ENCODE results near the gene NDC1.
A peak's percentile ranks its signal among the peaks of the same experiment; 100 is the strongest.
"Not testable (repeated sequence)": the region's sequence is repeated elsewhere in the genome, so short reads cannot be mapped to it uniquely, and the experiment has no call there.

Gene NDC1

DNA sequence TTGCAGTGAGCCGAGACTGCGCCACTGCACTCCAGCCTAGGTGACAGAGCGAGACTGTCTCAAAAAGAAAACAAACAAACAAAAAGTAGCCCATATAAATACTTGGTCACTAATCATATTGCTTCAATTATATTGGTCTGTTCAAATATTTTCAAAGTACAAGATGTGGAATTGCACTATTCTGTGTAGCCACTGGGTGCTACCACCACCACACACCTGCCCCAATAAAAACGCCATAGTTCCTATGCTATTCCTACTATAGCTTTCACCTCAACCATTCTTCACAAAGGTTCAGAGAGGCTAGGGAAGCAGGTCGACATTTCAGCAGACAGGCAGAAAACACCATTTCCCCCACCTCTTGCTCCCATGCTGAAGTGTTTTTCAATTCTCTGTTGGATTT, 16.7 kb downstream of the NDC1 start:
- DNase-seq, result no peak

DNA sequence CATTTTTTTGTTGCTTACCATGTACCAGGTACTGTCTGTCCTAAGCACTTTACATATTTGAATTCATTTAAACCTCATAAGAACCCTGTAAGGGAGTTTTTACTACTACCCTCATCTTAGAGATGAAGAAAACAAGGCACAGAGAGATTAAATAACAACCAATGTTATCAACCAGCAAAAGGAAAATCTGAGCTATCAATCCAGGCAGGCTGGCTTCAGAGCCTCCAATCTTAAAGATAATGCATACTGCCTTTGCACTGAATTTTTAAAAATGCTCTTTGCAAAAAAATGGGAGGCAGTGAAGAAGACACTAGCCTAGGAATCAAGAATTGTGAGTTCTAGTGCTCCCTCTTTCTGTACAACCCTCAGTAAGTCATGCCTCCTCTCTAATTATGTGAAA, 18.7 kb downstream of the NDC1 start:
- DNase-seq, result no peak

DNA sequence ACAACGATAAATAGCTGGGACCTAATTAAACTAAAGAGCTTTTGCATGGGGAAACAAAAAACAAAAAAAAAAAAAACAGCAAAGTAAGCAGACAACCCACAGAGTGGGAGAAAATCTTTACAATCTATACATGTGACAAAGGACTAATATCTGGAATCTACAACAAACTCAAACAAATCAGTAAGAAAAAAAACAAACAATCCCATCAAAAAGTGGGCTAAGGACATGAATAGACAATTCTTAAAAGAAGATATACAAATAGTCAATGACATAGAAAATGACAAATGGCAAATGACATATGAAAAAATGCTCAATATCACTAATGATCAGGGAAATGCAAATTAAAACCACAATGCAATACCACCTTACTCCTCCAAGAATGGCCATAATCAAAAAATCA, 21.5 kb downstream of the NDC1 start:
- DNase-seq, result not testable (repeated sequence)

DNA sequence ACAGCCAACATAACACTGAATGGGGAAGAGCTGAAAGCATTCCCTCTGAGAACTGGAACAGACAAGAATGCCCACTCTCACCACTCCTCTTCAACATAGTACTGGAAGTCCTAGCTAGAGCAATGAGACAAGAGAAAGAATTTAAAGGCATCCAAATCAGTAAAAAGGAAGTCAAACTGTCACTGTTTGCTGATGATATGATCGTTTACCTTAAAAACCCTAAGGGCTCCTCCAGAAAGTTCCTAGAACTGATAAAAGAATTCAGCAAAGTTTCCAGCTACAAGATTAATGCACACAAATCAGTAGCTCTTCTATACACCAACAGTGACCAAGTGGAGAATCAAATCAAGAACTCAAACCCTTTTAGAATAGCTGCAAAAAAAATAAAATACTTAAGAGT, 22.6 kb downstream of the NDC1 start:
- not testable (repeated sequence) for DNase-seq

DNA sequence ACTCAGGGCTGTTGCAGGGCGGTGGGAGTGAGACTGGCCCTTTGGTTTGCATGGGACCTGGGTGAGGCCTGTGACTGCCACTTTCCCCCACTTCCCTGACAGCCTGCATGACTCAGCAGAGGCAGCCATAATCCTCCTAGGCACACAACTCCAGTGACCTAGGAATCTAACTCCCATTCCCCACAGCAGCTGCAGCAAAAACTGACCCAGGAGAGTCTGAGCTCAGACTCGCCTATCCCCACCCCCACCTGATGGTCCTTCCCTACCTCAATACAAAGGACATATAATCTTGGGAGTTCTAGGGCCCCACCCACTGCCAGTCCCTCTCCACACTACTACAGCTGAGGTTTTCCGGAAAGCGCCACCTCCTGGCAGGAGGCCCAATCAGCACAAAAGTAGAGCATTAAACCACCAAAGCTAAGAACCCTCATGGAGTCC, 26.7 kb downstream of the NDC1 start:
- DNase-seq, result peak in 1 of 5 donors; percentile 7

DNA sequence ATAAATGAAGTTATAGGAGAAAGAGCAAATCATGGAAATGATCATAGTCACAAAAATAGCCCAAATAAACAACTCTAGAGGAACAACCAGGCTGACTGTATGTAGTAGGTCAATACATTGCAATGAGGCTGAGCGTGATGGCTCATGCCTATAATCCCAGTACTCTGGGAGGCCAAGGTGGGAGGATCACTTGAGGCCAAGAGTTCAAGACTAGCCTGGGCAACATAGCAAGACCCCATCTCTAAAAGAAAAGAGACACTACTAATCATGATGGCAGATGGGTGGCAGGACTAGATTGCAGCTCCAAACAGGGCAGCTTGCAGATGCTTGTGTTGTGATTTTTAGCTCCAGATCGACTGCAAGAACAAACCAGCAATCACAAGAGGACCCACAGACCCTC, 27.6 kb downstream of the NDC1 start:
- DNase-seq, result no peak

DNA sequence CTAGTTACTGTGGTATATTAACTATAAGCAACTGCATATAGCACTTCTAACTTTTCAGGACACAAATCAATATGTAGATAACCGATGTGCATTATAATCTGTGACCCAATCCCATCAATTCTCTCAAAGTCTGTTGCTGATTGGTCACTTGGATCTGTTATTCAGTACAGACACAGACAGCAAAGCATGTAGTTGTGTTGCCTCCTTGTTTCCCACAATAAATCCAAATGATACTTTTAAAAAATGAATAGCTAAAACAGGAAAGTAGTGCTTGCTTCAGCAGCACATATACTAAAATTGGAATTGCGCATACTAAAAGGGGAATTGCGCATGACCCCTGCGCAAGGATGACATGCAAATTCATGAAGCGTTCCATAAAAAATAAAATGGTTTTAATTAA, 28.1 kb downstream of the NDC1 start:
- no peak for DNase-seq

DNA sequence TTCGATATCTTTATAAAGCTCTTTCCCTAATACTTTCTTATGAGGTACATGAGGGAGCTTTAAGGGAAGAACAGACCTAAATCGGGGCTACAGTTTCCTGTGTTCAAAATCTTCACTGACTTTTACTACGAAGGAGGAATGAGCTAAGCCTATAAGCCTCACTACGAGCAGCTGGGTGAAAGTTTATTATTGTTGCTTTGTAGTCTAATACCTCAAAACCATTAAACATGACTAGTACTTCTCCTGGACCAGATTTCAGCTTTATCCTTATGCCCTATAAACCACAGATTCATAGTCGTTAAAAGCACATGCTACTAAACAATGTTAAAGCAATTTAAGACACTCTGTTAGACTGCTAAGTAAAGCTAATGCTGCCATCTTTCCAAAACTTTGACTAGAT, 30.2 kb downstream of the NDC1 start:
- DNase-seq, result no peak

DNA sequence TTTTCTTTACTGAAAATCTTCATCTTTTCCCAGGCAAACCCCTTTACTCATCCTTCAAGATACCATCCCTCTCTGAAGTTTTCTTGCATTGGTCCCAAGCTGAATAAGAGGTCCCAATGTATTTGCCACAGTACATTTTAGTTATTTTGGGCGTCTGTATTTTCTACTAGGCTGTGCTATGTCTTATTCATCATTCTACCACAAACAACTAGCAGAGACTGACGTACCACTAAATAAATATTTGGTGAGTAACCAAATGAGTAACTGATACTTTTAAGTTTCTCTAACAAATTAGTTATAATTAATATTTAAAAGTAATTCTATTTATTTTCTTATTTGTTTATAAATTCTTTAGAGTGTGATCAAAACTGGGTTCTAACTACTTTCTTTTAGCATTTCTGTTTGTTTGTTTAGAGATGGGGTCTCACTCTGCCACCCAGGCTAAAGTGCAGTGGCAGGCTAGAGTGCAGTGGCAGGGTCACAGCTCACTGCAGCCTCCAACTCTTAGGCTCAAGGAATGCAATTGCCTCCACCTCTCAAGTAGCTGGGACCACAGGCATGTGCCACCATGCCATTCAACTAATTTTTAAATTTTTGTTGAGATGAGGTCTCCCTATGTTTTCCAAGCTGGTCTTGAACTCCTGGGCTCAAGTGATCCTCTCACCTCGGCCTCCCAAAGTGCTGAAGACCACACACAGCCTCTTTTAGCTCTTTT, 33.1 kb downstream of the NDC1 start:
- DNase-seq, result no peak

DNA sequence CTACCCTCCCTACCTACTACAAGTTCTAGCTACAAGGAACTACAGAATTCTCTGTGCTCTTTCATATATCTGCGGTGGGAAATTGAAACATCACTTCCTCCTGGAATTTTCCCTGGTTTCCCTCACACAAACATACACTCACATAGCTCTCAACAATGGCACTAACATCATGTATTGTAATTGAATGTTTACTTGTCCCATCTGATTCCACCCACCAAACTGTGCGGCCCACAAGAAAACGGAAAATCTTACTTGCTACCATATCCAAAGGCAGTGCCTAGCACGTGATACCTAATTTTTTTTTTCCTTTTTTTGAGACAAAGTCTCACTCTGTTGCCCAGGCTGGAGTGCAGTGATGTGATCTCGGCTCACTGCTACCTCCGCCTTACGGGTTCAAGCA, 33.9 kb downstream of the NDC1 start:
- no peak for DNase-seq

DNA sequence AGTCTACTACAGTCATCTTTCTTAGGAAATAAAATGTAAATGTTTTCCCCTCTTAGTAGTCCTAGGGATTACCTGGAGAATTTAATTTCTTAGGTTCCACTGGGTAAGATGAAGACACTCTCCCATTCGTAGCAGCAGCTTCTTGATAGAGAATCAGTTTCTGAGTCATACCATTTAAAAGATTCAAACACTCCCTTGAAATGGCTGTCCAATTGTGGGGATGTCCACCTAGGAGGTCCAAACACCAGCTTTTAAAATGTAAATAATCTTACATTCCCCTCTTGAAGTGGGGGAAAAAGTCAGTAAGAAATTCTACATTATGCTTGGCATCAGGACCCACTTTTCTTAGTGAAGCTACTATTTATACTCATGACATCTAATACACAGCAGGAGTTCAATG, 37.5 kb downstream of the NDC1 start:
- no peak for DNase-seq

DNA sequence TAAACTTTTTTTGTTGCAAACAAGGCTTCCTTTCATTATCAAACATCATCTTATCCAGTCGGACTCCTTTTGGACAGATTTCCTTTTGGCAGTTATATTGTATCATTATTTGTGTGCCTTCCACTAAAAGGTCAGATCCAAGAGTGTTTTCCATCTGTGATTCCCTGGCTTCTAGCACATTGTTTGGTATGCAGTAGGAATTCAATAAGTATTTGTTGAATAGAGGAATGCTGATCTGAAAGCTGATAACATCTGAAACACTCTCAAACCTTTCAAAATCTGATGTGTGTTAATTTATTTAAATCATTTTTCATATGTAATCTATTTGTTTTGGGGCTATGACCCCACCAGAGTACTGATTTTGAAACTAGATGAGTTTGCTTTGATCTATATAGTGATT, 39.0 kb downstream of the NDC1 start:
- DNase-seq, result no peak

DNA sequence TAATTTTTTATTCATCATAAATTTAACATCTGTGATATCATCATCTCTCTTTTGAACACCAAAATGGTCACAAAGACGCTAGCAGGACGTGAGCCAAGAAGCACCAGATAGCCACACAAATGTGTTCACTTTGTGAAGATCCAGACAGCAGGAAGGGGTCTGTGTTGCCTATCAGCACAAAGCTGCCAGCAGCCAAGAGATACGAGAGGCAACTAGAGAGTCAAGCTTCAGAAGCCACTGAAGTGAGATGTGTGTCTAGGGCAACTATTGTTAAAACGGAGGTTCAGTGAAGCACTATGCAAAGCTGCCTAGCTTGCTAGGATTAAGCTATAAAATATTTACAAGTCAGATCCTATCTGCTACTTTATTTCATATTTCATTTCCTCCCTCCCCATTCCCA, 45.3 kb downstream of the NDC1 start:
- DNase-seq, result no peak

DNA sequence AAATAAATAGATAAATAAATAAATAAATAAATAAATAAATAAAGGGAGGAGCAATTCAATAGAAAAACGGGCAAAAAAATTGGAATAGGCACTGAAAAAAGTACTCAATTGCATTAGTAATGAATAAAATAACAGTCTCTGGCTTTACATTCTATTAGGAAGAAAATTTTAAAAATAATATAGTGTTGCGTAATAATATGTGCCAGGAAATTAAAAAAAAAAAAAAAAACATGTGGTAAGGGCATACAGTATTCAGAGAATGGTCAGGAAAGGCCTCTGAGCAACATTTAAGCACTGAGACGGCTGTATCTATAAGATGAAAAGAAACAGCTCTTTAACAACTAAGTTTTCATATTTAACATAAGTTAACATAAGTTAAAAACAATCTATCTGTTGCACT, 50.4 kb downstream of the NDC1 start:
- no peak for DNase-seq

DNA sequence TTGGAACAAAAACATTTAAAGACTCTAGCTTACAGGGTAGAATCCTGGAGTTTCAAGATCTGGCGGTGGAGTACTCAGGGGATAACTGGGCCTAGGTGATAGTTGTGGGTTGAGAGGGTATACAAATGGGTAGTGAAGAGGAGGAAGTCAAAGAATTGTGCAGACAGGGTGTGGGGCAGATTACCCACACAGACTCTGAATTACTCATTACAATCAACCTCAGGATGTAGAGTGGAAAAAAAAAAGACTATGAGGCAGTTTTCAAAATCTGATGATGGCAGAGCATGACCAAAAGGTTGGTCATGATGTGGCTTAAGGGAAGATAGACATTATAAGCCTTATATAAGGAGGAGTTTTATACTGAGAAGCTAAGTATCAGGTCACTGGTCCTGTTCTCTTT, 55.0 kb downstream of the NDC1 start:
- DNase-seq, result peak in 1 of 5 donors; percentile 70

DNA sequence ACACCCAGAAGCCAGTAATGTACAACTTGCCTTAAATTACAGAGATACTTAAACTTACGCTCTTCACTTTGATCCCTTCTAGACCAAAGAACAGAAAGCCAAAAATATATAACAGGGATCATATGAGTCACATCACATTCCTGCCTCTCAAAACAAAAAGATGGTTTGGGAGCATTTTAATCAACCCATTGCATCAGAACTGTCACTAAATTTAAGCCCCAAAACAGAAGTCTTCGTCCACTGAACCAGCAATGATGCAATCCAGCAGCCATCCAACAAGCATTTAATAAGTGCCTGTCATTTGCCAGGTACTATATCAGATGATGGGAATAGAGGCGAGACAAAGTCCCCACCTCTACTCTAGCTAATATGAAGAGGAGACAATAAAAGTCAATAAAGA, 56.4 kb downstream of the NDC1 start:
- no peak for DNase-seq

DNA sequence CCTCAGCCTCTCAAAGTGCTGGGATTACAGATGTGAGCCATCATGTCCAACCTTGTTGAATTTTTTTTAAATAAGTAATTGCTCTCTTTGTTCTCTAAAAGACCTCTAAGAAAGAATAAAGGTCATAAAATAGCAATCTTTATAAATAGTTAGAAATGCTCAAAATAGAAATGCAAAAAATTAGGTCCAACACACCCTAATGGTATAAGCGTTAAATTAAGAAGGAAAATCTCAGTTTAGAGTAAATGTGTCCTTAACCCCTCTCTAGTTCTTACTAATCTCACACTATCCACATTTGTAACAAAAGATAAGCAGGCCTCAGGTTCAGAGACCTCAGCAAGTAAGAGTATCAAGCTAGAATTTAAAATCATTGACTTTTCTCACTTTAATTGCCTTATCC, 60.8 kb downstream of the NDC1 start:
- no peak for DNase-seq

DNA sequence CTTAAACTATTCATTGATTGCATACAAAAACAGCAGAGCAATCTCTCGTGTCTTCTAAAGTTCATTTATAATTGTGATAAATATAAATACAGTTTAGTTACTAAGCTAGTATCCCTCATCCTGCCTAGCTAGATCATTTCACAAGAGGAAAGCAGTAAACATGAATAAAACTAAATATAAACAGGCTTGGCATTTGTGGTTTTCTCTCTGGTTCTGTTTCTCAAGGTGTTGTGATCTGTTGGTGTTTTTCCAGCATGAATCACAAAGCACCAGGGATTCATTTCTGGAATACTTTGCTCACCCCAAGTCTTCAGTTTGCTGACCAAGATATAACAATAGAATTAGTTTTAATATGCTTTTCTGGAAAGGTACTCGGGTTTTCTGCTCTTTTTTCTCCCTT, 66.4 kb downstream of the NDC1 start:
- no peak for DNase-seq

DNA sequence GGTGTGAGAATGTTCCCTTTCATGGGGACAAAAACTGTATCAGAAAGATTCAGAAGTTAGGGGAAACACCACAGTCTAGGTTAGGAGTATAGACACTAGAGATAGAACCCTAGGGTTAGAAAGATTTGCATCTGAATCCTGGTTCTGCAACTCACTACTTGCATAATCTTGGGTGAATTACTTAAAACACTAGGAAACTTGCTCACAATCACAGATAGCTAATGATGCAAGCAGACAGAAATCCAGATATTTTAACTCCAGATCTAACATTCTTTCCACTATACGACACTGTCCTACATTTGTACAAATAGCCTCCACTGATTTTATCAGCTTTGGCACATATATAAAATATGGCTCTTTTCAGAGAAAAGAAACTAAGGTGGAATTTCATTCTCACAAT, 68.3 kb downstream of the NDC1 start:
- no peak for DNase-seq

DNA sequence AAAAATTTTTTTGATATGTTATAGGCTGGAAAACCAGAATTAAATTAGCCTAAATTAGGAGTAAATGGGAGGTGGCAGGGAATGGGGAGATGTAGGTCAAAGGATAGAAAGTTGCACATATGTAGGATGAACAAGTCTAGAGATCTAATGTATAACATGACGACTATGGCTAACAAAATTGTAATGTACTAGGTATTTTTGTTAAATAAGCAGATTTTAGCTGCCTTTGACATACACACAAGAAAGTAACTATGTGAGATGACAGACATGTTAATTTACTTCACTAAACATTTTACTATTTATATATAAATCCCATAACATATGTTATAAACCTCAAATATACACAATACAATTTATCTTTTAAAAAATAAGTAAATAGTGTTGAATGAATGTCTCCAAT, 68.9 kb downstream of the NDC1 start:
- no peak for DNase-seq

DNA sequence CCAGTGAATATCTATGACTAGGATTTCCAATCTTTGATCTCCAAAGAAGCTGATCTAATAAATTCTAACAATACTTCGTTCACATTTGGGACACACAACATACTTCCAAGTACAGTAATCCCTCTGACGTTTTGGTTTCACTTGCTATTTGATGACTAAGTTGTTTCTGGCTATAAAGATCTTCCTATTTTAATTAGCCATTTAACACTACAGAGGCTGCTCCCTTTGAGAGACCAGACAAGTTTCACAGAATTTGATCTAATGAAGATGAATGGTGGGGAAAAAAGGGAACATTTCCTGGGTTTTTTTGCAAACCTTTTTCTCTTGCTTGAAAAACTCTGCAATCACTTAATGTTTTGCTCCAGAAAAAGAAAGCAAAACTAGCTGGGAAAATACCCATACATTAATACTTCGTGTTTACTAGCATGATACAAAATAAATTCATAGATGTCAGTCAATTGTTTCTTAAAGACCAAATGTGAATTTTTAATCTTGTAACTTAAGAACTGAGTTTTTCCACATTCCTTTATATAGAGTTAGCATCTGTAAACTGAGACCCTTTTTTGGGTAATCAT, 71.2 kb downstream of the NDC1 start:
- DNase-seq, result peak in 1 of 5 donors; percentile 14

DNA sequence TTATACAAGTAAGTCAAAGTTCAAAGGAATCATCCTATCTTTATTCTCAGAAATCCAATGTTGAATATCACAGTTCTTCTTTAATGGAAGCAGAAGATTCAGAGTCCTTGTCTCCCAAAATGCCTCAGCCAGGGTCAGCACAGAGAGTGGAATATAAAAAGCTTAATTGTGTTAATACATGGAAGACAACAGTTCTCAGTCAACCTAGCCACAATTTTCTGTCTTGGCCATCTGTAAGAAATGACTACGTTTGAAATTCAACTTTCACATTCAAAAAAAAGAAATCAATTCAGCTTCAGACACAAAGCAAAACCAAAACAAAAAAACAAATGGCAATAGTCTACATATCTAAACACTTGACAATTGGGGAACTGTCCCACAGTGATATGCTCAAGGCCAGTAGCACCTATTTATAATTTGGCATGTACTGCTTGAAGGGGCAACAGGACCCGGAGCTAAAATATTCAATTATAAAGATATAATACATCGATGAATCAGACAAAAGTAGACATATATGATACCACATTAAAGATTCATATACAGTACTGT, 71.8 kb downstream of the NDC1 start:
- peak in 1 of 5 donors; percentile 28 for DNase-seq

DNA sequence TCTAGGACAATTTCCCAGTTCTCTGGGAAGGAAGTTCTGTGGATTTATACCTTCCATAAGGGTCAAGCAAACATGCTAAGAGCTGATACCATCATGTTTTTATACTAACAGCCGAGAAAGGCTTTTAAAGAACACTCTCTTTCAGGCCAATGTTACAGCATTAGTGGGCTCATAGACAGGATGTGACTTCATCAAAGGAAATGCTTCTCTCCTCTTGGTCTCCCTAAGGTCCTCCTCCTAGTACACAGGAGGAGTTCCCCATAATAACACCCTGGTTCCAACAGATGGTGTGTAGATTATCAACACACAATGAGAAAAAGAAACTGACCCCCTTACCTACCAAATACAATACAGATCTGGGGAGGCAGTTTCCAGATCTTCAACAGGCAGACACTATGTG, 72.4 kb downstream of the NDC1 start:
- DNase-seq, result peak in 1 of 5 donors; percentile 62

DNA sequence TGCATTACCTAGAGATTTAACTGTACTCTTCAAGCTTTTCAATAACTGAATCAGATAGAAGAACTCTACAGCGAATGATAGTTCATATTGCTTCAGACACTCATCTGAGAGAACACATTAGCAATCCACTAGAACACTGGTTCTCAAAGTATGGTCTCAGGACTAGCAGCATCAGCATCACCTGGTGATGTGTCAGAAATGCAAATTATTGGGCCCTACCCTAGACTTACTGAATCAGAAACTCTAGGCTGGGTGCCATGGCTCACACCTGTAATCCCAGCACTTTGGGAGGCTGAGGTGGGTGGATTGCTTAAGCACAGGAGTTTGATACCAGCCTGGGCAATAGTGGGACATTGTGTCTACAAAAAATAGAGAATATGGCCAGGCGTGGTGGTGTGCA, 74.2 kb downstream of the NDC1 start:
- DNase-seq, result no peak

DNA sequence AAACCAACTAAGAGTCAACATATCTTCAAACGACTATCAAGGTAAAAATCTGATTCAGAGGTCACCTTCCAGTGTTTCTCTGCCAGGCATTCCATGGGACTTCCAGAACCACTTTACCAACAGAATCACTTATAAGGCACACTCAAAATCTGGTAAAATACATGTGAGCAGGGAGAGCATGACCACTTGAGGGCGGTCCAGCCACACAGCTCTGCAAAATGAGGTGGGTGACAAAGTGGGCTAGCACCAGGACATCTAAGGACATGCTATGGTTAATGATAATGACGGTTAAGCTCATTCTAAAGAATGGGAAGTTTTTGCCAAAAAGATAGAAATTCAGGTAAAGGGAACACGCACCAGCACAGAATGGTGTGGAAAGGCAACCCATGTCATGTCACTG, 74.6 kb downstream of the NDC1 start:
- no peak for DNase-seq

Measured in T-helper 1 cell (primary cell).